ENCODE measurements around the gene TWIST2.

The TWIST2 gene

DNA sequence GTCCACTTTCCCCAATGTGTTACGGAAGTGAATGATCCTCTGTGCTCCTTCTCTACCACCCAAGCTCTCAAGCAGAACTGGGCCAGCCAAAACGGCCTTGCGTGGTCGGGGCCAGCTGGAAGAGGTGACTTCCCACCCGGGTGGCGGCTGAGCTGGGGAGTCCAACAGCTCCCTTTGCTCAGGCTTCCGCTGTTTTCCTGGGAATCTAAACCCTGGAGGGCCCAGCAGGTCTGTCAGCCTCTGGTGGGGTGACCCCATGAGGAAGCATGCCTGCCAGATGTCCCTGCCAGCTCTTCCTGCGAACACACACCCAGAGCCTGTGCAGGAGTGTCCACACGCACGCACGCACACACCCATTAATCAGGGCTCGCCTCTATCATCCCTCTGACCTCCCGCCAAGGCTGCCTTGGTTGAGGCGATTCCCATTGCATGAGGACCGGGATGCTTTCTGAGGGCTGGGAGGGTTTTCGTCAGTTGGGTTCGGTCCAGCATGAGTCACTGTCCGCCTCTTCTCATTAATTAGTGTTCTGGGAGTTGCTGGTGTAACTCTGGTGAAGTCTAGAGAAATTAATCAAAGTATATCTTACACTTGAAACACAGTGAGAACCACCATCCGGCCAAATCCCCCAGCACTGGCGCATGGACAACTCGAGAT, 90.6 kb downstream of the TWIST2 start:
- DNase-seq (ENCODE audit: low read depth in 2 of 2), result no peak

GRCh38 chr2:238939074-238939473, 91.2 kb downstream of the TWIST2 start:
- no peak for DNase-seq (ENCODE audit: low read depth in 2 of 2)

- DNase-seq (ENCODE audit: low read depth in 2 of 2), result no peak
Observed at GRCh38 chr2:238939521-238940403, 91.9 kb downstream of the TWIST2 start.

- DNase-seq (ENCODE audit: low read depth in 2 of 2), result no peak
Observed at GRCh38 chr2:238940806-238941205, 92.9 kb downstream of the TWIST2 start.

- DNase-seq (ENCODE audit: low read depth in 2 of 2), result no peak
Observed at GRCh38 chr2:238941262-238941792, 93.4 kb downstream of the TWIST2 start.

- no peak for DNase-seq (ENCODE audit: low read depth in 2 of 2)
Observed at GRCh38 chr2:238942080-238942725, 94.3 kb downstream of the TWIST2 start.

DNA sequence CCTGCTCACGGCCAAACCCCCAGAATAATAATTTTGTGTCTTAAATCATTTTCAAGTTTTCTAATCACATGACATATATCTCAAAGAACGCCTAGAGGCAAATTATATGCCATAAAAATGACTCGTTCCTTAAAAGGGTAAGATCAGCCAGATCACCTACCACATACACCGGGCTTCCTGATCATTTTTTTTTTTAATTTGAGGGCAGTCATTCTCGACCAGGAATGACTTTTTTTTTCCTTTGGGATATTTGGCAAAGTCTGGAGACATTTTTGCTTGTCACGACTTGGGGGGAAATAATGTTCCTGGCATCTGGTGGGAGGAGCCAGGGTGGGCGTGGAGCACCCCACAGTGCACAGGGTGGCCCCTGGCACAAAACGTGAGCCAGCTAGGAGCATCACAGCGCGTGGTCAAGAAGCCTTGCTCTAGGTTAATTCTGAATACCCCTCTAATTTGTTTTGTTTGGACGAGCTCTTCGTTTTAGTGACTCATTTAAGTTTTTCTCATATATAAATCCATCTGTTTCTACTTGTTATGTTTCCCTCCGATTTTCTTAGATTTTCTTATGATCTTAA, 94.9 kb downstream of the TWIST2 start:
- no peak for DNase-seq (ENCODE audit: low read depth in 2 of 2)

- no peak for DNase-seq (ENCODE audit: low read depth in 2 of 2)
Observed at GRCh38 chr2:238943338-238944067, 95.6 kb downstream of the TWIST2 start.

- DNase-seq (ENCODE audit: low read depth in 2 of 2), result no peak
Observed at GRCh38 chr2:238945433-238946150, 97.7 kb downstream of the TWIST2 start.

GRCh38 chr2:238946318-238947242, 98.7 kb downstream of the TWIST2 start:
- no peak for DNase-seq (ENCODE audit: low read depth in 2 of 2)

GRCh38 chr2:238947243-238947760, 99.4 kb downstream of the TWIST2 start:
- no peak for DNase-seq (ENCODE audit: low read depth in 2 of 2)

DNA sequence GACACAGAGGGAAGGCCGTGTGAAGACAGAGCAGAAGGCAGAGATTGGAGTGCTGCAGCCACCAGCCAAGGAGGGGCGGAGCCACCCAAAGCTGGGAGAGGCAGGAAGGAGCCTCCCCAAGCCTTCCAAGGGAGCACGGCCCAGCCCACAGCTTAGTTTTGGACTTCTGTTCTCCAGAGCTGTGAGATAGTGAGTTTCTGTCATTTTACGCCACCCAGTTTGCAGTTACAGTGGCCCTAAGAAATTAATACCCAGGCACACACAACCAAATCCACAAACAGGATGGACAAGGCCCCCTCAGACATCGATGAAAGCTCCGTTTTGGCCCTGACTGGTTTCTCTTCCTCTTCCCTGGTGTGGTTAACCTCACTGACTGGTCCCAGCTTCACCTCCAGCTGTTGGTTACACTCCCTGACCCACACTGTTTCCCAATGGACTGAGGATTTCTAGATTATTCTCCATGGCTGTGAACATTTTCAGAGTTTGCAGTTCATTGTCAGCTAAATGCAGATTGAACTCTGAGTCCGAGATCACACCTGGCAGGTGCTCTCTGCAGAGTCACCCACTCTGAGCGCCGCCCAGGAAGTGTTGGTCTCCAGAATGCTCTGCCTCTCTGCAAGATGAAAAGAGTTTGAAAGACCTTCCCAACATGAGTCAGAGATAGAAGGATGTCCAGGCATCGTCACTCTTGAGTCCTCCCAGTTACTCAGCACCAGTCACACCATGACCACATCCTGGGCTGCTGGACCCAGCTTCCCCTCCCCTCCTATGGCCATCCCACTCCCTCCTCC, 100.2 kb downstream of the TWIST2 start:
- no peak for DNase-seq (ENCODE audit: low read depth in 2 of 2)

DNA sequence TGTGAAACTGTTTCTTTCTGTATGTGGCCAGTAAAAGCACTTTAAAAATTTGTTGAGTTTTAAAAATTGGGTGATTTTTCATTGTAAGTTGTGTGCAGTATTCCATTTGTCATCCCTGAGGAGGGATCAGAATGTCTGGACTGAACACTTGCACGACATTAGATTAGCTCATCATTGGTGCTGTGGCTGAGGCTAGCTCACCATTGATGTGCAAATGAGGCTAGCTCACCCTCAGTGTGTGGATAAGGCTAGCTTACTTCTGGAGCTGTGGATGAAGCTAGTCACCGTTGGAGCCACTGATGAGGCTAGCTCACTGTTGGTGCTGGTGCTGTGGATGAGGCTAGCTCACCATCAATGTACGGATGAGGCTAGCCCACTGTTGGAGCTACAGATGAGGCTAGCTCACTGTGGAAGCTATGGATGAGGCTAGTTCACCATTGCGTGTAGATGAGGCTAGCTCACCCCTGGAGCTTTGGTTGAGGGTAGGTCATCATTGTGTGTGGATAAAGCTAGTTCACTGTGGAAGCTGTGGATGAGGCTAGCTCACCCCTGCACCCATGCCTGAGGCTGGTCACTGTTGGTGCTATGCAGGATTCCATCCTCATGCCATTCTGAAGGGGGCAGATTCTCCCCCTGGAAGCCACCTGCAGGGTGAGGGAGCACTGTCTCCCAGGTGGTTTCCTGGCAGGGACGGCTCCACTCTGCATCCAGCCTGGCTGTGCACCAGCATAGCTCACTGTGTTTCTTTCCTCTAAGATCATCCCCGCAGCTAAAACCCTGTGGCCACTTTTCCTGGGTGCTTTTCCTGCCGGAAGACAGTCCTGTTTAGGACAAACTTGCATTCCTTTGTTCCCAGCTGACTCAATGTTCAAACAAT, 101.1 kb downstream of the TWIST2 start:
- no peak for DNase-seq (ENCODE audit: low read depth in 2 of 2)

GRCh38 chr2:238949710-238950345, 101.9 kb downstream of the TWIST2 start:
- no peak for DNase-seq (ENCODE audit: low read depth in 2 of 2)

DNA sequence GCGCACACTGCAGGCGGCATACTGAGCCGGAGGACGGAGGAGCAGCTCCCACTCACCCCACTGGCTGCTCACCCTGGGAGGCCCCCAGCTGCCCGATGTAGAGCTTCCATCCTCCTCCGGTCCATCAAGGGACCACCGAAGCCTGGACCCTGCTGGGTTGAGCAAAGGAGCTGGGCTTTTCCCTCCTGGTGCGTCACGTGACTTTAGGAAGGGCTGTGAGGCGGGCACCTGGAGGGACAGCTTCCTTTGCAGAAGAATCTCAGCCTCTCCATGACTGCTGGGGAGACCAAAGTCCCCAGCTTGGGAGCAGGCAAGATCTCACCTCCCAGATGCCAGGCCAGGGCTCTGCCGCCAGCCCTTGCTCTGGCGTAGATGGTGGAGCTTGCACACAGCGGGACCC, 102.7 kb downstream of the TWIST2 start:
- DNase-seq (ENCODE audit: low read depth in 2 of 2), result no peak

DNA sequence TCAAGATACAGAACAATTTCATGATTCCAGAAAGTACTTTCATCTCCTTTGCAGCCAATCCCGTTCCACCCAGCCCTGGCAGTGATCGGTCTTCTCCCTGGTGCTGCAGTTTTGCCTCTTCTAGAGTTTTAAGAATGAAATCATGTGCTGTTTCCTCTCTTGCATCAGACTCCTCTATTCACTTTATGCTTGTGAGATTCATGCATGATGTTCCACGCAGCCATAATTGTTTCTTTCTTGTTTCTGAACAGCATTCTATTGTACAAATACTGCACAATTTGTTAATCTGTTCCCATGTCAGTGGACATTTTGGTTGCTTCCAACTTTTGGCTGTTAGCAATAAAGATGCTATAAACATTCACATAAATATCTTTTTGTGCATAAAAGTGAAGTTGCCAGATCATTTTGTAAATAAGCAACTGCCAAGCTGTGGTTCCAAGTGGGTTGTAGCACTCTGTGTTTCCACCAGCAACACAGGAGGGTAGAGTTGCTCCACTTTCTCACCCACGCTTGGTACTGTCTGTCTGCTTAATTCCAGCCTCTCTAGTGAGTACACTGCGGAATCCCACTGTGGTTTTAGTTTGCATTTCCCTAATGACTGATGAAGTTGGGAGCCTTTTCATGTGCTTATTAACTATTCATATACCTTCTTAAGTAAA, 104.5 kb downstream of the TWIST2 start:
- no peak for DNase-seq (ENCODE audit: low read depth in 2 of 2)
